HG02852 (cell line): ENCODE measurements around the gene CDH3.

ENCODE experiments used
- ATAC-seq: cut with Tn5 transposase; IDR thresholded peaks from one replicate; pipeline ENCODE4 v1.9.1; 2021; ENCODE audit warnings: mild to moderate bottlenecking, moderate library complexity; ENCODE audit not compliant: unreplicated experiment

CDH3 gene

GRCh38 chr16:68734782-68735181 is 89.7 kb downstream of the CDH3 start:
- no peak for ATAC-seq

GRCh38 chr16:68736561-68736960 is 91.5 kb downstream of the CDH3 start:
- ATAC-seq = no peak

- no peak for ATAC-seq
These were observed 92.1 kb downstream of the CDH3 start, which contains the start of gene CDH1 for GRCh38 chr16:68737046-68737729. CDH1 (plus strand) TSS chr16:68737292; CDS start chr16:68737416, 124 bp downstream.

GRCh38 chr16:68737730-68738629 is 92.9 kb downstream of the CDH3 start:
- no peak for ATAC-seq

- no peak for ATAC-seq
These were observed 95.0 kb downstream of the CDH3 start for GRCh38 chr16:68739964-68740627.

- ATAC-seq = no peak
These were observed 95.7 kb downstream of the CDH3 start for GRCh38 chr16:68740628-68741346.

- no peak for ATAC-seq
These were observed 98.6 kb downstream of the CDH3 start for GRCh38 chr16:68743664-68744063.

- ATAC-seq = no peak
These were observed 99.7 kb downstream of the CDH3 start for GRCh38 chr16:68744744-68745280.

- ATAC-seq = no peak
These were observed 101.8 kb downstream of the CDH3 start for GRCh38 chr16:68746951-68747350.

GRCh38 chr16:68749432-68749831 is 104.3 kb downstream of the CDH3 start:
- ATAC-seq = no peak
